GM23338 (cell line): ENCODE results near the gene SGCD. TPM values are rescaled to one million over a fixed set of nuclear protein-coding genes. Genes with fewer than 3 reads are reported as not detected.

Source experiments
- ATAC-seq: fragments of 200-7000 bp; cut with Tn5 transposase; 3 replicates; pipeline ENCODE4 v1.9.1; 2020
- DNase-seq: peaks from one replicate; pipeline ENCODE4 v3.0.0-alpha.2; 2015; ENCODE audit warnings: low spot score
- H2AFZ ChIP-seq: fragments of 200-600 bp; sonication (generic); 2 replicates; pipeline ENCODE4 v1.8.0; 2016; ENCODE audit warnings: antibody characterized with exemption, mild to moderate bottlenecking, moderate library complexity
- H3F3A ChIP-seq: fragments of 200-600 bp; sonication (generic); replicated peaks from 2 replicates; pipeline ENCODE4 v1.8.0; 2017; ENCODE audit warnings: antibody characterized with exemption, mixed run types, low read depth
- H3K27ac ChIP-seq: fragments of 200-600 bp; sonication (generic); 2 replicates; pipeline ENCODE4 v1.6.1; 2016; ENCODE audit warnings: low read depth
- H3K27me3 ChIP-seq: fragments of 200-600 bp; sonication (generic); 2 replicates; pipeline ENCODE4 v1.8.0; 2016; ENCODE audit warnings: mild to moderate bottlenecking, mixed run types, moderate library complexity; ENCODE audit not compliant: insufficient read depth
- H3K36me3 ChIP-seq: fragments of 200-600 bp; sonication (generic); 2 replicates; pipeline ENCODE4 v1.8.0; 2016; ENCODE audit warnings: mild to moderate bottlenecking; ENCODE audit not compliant: insufficient read depth
- H3K4me1 ChIP-seq: fragments of 200-600 bp; sonication (generic); 2 replicates; pipeline ENCODE4 v1.8.0; 2016; ENCODE audit warnings: mild to moderate bottlenecking, moderate library complexity; ENCODE audit not compliant: insufficient read depth
- H3K4me2 ChIP-seq: fragments of 200-600 bp; sonication (generic); 2 replicates; pipeline ENCODE4 v1.7.1; 2017; ENCODE audit warnings: mixed run types
- H3K4me3 ChIP-seq: fragments of 200-600 bp; sonication (generic); 2 replicates; pipeline ENCODE4 v1.6.1; 2016; ENCODE audit warnings: mixed run types
- H3K79me2 ChIP-seq: fragments of 200-600 bp; sonication (generic); replicated peaks from 2 replicates; pipeline ENCODE4 v1.8.0; 2017; ENCODE audit warnings: mild to moderate bottlenecking; ENCODE audit not compliant: insufficient read depth
- H3K9me2 ChIP-seq: fragments of 200-600 bp; sonication (generic); 2 replicates; pipeline ENCODE4 v1.8.0; 2017; ENCODE audit not compliant: insufficient read depth
- H4K20me1 ChIP-seq: fragments of 200-600 bp; sonication (generic); replicated peaks from 2 replicates; pipeline ENCODE4 v1.8.0; 2017; ENCODE audit warnings: mild to moderate bottlenecking; ENCODE audit not compliant: insufficient read depth
- H3K27ac Mint-ChIP-seq: 2 replicates; pipeline ENCODE4 v1.8.0; 2020; ENCODE audit warnings: inconsistent platforms, mild to moderate bottlenecking, moderate library complexity, mixed read lengths
- H3K27me3 Mint-ChIP-seq: 3 replicates; pipeline ENCODE4 v1.8.0; 2022; ENCODE audit warnings: low read depth, mild to moderate bottlenecking, moderate library complexity, mixed read lengths, inconsistent platforms; ENCODE audit not compliant: insufficient read depth, poor library complexity
- H3K36me3 Mint-ChIP-seq: 3 replicates; pipeline ENCODE4 v1.8.0; 2021; ENCODE audit warnings: low read depth, mild to moderate bottlenecking, inconsistent platforms, moderate library complexity, mixed read lengths
- H3K4me1 Mint-ChIP-seq: 3 replicates; pipeline ENCODE4 v1.8.0; 2020; ENCODE audit warnings: mild to moderate bottlenecking, inconsistent platforms, mixed read lengths
- H3K4me3 Mint-ChIP-seq: 3 replicates; pipeline ENCODE4 v1.8.0; 2021; ENCODE audit warnings: moderate library complexity, mild to moderate bottlenecking, inconsistent platforms, mixed read lengths
- H3K9me3 Mint-ChIP-seq: 3 replicates; pipeline ENCODE4 v1.8.0; 2020; ENCODE audit warnings: moderate library complexity, mild to moderate bottlenecking, inconsistent platforms, mixed read lengths
- CREB1 ChIP-seq: fragments of 250-450 bp; sonication (Bioruptor Pico); IDR thresholded peaks from 2 replicates; pipeline ENCODE4 v1.5.0; 2020; ENCODE audit warnings: low read depth, mild to moderate bottlenecking, moderate library complexity
- EZH2 ChIP-seq: fragments of 200-600 bp; sonication (generic); IDR thresholded peaks from one replicate; pipeline ENCODE4 v1.8.0; 2017; ENCODE audit warnings: antibody characterized with exemption, mild to moderate bottlenecking, low read depth; ENCODE audit not compliant: unreplicated experiment
- EZH2phosphoT487 ChIP-seq: fragments of 200-600 bp; sonication (generic); IDR thresholded peaks from one replicate; pipeline ENCODE4 v1.8.1; 2018; ENCODE audit warnings: antibody characterized with exemption; ENCODE audit not compliant: unreplicated experiment
- JUNB ChIP-seq: IDR thresholded peaks from one replicate; pipeline ENCODE4 v1.6.1; 2016; ENCODE audit warnings: antibody characterized with exemption; ENCODE audit not compliant: unreplicated experiment
- NANOG ChIP-seq: IDR thresholded peaks from 2 replicates; pipeline ENCODE4 v1.6.1; 2016; ENCODE audit warnings: antibody characterized with exemption, borderline replicate concordance
- POLR2AphosphoS5 ChIP-seq: IDR thresholded peaks from 2 replicates; pipeline ENCODE4 v1.6.1; 2016; ENCODE audit warnings: antibody characterized with exemption, low read depth
- REST ChIP-seq: IDR thresholded peaks from one replicate; pipeline ENCODE4 v1.6.1; 2018; ENCODE audit warnings: antibody characterized with exemption; ENCODE audit not compliant: unreplicated experiment
- STAT1 ChIP-seq: IDR thresholded peaks from one replicate; pipeline ENCODE4 v1.6.1; 2016; ENCODE audit warnings: antibody characterized with exemption; ENCODE audit not compliant: unreplicated experiment
- ZNF114 ChIP-seq: fragments of 250-450 bp; sonication (Bioruptor Pico); IDR thresholded peaks from 2 replicates; pipeline ENCODE4 v1.5.0; 2020; ENCODE audit warnings: mild to moderate bottlenecking, moderate library complexity
- ZNF331 ChIP-seq: fragments of 250-450 bp; sonication (Bioruptor Pico); IDR thresholded peaks from 2 replicates; pipeline ENCODE4 v1.5.0; 2020; ENCODE audit warnings: low read depth, mild to moderate bottlenecking, moderate library complexity
- polyA plus RNA-seq: library from polyadenylated mRNA; unstranded; fragments of >200 nt; fragmentation: Nextera tagmentation; extraction: Ambion mirVana; gene quantifications from 2 replicates; pipeline ENCODE4 v1.2.1, GENCODE V29; 2016
- total RNA-seq: library from RNA; depleted of rRNA; stranded (reverse); fragments of >200 nt; shearing (Covaris generic); gene quantifications from 2 replicates; pipeline ENCODE4 v1.2.3, GENCODE V29; 2014
- TF ChIP-seq, protein P1 (sequence below), 2 experiments: fragments of 200-600 bp in 1 of 2; sonication (generic) in 1 of 2; conservative IDR thresholded peaks; 2 replicates each; pipeline versions ENCODE4 v1.5.1 to v1.6.1; 2016 to 2017; ENCODE audit warnings: antibody characterized with exemption in 2 of 2, low read depth in 2 of 2, mild to moderate bottlenecking in 2 of 2, moderate library complexity in 1 of 2

The SGCD gene
- total and polyA plus RNA-seq, 2 experiments from 2014 or later, result 0.03 to 0.05 TPM

- Histone ChIP-seq H3K9me2 (0 out of 2 replicates have a peak, but pooled peaks cover 5% of the 10 kb centered on the region), H2AFZ (no peak overlapping the region), H3K27me3 (no peaks in the 10 kb centered on the region), H3K4me1 (no peaks in the 10 kb centered on the region), H3K4me3 (no peak overlapping the region), H3K36me3 (no peaks in the 10 kb centered on the region), H3K27ac (no peak overlapping the region), H3K4me2 (no peak overlapping the region), H3F3A (no peaks in the 10 kb centered on the region), H3K79me2 (no peaks in the 10 kb centered on the region), H4K20me1 (no peaks in the 10 kb centered on the region)
- Mint-ChIP-seq H3K27ac (no peak overlapping the region), H3K4me1 (peaks cover 10% of the 10 kb centered on the region), H3K9me3 (no peaks in the 10 kb centered on the region), H3K4me3 (no peak overlapping the region), H3K36me3 (no peaks in the 10 kb centered on the region), H3K27me3 (no peaks in the 10 kb centered on the region)
- DNase-seq, result no peak
- ATAC-seq, result no peak
- TF ChIP-seq JUNB, result no peak
These were observed 73.4 kb downstream of the SGCD start for GRCh38 chr5:156400231-156400986.

GRCh38 chr5:156401804-156402203, 74.8 kb downstream of the SGCD start:
- no peaks in the 10 kb centered on the region for H3K27me3 Mint-ChIP-seq
- no peaks in the 10 kb centered on the region for H3K79me2 ChIP-seq
- no peak overlapping the region for H3K4me3 ChIP-seq
- peaks cover 10% of the 10 kb centered on the region for H3K4me1 Mint-ChIP-seq
- H3K9me3 Mint-ChIP-seq, result no peaks in the 10 kb centered on the region
- no peaks in the 10 kb centered on the region for H4K20me1 ChIP-seq
- no peaks in the 10 kb centered on the region for H3K36me3 Mint-ChIP-seq
- H3F3A ChIP-seq, result no peaks in the 10 kb centered on the region
- no peaks in the 10 kb centered on the region for H3K4me1 ChIP-seq
- H3K27ac Mint-ChIP-seq, result no peak overlapping the region
- DNase-seq, result no peak
- H3K9me2 ChIP-seq, result 0 out of 2 replicates have a peak, but pooled peaks cover 5% of the 10 kb centered on the region
- no peak overlapping the region for H3K4me3 Mint-ChIP-seq
- no peaks in the 10 kb centered on the region for H3K36me3 ChIP-seq
- no peak overlapping the region for H2AFZ ChIP-seq
- H3K4me2 ChIP-seq, result no peak overlapping the region
- no peak overlapping the region for H3K27ac ChIP-seq
- no peaks in the 10 kb centered on the region for H3K27me3 ChIP-seq
- no peak for ATAC-seq
- TF ChIP-seq EZH2, result no peak
- no peak for TF ChIP-seq JUNB
- no peak for TF ChIP-seq EZH2phosphoT487
- no peak for TF ChIP-seq POLR2AphosphoS5
- no peak for TF ChIP-seq REST
- TF ChIP-seq NANOG, result no peak
- TF ChIP-seq STAT1, result no peak
- TF ChIP-seq CREB1, result no peak
- TF ChIP-seq, protein P1, sequence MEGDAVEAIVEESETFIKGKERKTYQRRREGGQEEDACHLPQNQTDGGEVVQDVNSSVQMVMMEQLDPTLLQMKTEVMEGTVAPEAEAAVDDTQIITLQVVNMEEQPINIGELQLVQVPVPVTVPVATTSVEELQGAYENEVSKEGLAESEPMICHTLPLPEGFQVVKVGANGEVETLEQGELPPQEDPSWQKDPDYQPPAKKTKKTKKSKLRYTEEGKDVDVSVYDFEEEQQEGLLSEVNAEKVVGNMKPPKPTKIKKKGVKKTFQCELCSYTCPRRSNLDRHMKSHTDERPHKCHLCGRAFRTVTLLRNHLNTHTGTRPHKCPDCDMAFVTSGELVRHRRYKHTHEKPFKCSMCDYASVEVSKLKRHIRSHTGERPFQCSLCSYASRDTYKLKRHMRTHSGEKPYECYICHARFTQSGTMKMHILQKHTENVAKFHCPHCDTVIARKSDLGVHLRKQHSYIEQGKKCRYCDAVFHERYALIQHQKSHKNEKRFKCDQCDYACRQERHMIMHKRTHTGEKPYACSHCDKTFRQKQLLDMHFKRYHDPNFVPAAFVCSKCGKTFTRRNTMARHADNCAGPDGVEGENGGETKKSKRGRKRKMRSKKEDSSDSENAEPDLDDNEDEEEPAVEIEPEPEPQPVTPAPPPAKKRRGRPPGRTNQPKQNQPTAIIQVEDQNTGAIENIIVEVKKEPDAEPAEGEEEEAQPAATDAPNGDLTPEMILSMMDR (conservative IDR thresholded peaks at IDR 0.05; ENCODE audit: low read depth in 2 of 2), result no peak
- TF ChIP-seq ZNF331, result no peak
- TF ChIP-seq ZNF114 (CRISPR knock-in tag), result no peak
